Hematopoietic multipotent progenitor cell treated with erythropoietin and hydrocortisone succinate and interleukin-3 and kit ligand, for 8 days (in vitro differentiated cells): ENCODE measurements around the gene JAZF1.
A peak's percentile ranks its signal among the peaks of the same experiment; 100 is the strongest.

Experiments used
- DNase-seq: peaks from one replicate; pipeline ENCODE4 v3.0.0-alpha.2; 2015

The JAZF1 gene

DNA sequence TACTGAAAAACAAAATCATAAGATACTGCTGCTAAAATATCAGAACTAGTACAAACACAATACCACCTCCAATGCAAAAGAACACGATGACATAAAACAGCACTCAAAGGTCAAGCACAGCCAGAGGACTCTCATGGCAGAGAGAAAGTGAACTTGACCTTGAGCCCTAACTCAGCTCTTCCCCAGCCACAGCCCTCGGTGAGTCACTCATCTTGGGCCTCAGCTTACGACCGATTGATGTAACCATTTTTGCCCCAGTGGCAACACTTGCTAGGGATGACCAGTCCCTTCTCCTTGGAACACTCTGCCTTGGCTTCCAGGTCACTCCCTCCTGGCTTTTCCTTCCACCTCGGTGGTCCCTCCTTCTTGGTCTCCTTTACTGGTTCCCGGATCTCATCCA is 77.8 kb downstream of the JAZF1 start:
- DNase-seq: no peak

DNA sequence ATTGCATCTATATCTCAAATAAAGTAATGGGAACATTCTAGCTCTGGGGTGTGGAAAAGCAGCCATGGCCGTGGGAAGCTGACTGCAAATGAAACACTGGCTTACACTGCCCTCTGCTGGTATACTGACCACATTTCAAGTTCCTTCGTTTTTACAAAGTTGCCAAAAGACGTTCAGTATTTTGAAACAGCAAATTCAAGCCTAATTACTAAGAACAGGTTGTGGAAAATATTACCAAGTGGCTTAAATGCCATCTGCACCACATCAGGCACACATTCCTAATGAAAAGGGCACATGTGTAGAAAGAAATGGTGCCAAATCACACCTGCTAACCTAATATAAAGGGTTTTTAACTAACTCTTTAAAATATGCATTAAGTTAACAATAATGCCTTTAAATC is 83.9 kb downstream of the JAZF1 start:
- peak; percentile 70 for DNase-seq

DNA sequence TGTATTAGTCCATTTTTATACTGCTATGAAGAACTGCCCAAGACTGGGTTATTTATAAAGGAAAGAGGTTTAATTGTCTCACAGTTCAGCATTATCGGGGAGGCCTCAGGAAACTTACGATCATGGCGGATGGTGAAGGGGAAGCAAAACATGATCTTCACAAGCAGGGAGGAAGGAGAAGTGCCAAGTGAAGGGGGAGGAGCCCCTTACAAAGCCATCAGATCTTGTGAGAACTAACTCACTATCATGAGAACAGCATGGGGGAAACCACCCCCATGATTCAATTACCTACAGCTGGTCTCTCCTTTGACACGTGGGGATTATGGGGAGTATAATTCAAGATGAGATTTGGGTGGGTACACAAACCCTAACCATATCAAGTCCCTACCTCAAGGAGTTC is 85.4 kb downstream of the JAZF1 start:
- no peak for DNase-seq

GRCh38 chr7:28093623-28094232 is 86.9 kb downstream of the JAZF1 start:
- DNase-seq: peak; percentile 72

DNA sequence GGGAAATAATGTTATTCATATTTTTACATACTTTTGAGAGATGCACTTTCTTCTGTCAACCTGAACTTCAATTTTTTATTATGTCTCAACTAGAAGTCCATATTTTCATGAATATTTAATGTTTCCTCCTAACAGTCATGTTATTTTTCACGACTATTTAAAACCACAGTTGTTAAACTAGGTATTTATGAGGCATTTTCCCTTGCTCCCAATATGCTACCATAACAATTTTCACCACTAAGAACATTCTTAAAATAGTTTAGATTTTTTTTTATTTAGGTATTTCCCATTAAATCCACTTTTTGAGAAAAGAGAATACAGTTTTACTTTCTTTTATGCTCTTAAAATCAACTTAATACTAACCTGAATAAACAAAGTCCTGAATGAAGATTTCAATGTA is 89.4 kb downstream of the JAZF1 start:
- no peak for DNase-seq

- no peak for DNase-seq
These were observed 91.5 kb downstream of the JAZF1 start for GRCh38 chr7:28088901-28089714.

GRCh38 chr7:28088032-28088431 is 92.6 kb downstream of the JAZF1 start:
- no peak for DNase-seq

DNA sequence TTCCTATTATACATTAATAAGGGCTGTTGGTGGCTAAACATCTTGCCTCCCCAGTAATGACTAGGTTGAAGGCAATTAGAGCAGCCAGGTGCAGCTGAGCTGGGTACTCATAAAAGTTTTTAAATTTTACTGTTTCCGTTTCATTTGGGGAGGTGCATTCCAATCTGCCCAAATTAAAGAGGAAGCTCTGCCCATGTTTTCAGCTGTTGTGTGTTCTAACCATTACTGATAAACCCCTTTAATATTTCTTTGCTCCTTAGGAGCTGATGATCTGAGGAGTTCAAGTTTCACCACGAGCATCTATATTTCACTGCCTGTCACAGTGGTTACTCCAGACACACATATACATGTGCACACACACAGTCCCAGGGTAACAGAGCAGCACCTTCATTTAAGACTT is 94.4 kb downstream of the JAZF1 start:
- no peak for DNase-seq

- no peak for DNase-seq
These were observed 96.3 kb downstream of the JAZF1 start for GRCh38 chr7:28083998-28084985.

GRCh38 chr7:28083164-28083997 is 97.2 kb downstream of the JAZF1 start:
- DNase-seq: no peak

DNA sequence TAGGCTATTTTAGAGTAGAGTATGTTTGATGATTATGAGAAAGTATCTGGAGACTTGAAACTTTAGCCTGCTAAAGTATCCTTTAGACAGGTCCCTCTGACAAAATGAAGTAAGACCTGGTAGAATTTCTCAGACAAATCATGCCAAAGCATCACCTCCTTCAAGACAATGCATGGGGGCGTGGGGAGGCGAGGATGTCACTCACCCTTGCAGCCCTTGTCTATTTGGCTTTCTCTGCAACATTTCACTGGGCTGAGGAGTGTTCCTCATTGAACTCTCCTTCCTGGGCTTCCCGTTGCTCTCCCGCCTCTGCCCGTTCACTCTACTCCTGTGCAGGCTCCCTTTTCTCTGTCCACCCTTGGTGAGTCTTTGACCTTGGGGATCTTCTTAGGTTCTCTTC is 98.5 kb downstream of the JAZF1 start:
- no peak for DNase-seq

- peak; percentile 40 for DNase-seq
These were observed 99.6 kb downstream of the JAZF1 start for GRCh38 chr7:28081016-28081415.

GRCh38 chr7:28078036-28078901 is 102.3 kb downstream of the JAZF1 start:
- DNase-seq: peak; percentile 65

DNA sequence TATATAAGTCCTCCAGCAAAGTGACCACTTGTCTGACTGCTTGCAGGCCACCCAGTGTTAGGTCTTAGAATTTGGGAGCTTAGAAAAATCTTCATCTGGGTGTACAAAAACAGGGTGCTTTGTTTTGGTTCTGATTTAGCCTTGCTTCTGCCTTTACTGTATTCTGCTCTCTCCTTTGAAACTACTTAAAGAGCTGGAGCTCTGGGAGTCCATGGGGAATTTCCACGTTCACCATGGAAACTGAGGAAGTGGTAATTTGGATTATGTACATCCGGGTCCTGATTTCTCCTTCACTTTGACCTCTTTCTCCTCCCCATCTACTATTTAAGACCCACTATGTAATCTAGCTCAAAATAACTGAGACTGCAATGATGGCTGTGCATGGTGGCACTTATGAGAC is 103.0 kb downstream of the JAZF1 start:
- DNase-seq: no peak

GRCh38 chr7:28076423-28077200 is 104.0 kb downstream of the JAZF1 start:
- no peak for DNase-seq

DNA sequence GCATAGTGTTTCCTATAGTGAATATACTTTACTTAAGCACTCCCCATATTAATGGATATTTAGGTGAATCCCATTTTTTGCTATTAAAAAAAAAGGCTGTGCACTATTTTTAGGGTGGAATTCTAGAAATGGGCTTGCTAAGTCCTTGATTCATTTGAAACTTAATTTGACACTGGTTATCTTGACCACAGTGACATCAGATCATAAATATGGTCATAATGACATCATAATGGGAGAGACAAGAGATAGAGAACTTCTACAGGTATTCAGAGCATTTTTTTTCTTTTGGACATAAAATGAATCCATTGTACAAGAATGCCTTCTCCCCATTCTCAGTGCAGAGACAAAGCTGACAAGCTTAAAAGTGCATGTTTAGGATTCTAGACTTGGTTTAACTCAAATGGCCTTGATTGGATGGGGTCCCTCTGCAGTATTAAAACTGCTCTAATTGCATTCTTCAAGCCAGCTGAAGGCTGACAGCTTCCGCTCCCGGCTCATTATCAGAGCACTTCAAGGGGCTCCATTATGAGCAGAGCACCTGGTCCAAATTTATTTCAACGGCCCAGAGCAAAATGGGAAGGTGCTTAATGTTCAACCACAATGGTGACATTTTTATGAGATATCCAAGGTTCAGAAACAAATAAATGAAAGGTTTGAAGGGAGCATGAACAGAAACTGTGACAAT is 104.8 kb downstream of the JAZF1 start:
- DNase-seq: no peak

DNA sequence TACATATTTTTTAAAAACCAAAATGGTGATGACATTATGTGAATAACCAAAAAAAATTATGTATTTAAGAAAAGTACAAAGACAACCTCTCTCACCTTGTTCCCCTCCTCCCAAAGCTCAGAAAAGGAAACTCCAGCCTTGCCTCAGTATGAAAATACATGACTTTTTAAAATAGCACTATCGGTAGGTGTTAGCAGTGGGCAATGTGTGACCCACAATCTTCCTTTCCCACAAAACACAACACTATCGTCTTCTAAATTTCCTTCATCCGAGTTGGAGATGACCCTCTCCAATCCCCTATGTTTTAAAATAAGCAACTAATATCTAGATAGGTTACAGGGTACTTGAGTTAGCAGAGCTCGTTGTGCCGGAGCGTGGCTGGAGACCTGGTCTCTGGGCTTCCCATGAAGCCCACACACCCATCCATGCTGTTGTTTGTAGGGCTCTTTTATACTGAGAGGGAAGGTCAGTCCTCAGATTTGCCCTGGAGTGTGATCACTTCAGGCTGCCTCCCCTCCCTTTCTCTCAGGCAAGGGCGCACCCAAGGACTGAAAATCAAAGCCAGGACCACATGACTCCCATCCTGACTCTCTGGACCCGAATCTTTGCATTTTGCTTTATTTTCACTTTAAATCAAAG is 107.6 kb downstream of the JAZF1 start:
- DNase-seq: no peak

DNA sequence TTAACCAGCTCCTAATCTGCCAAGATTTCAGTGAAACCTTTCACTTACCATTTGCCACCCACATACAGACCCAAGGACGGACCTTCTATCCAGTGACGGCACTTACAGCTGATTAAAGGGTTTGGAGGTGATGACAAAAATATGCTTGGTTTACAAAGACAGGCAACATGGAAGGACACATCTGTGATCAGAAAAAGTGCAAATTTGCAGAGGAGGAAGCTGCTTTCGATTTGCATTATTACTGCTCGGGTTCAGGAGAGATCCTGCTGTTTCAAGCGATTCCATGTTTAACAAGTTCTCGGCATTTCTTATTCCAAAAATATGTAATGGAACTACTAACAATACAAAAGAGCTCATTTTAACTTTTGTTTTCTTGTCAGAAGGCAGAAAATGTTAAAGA is 109.0 kb downstream of the JAZF1 start:
- no peak for DNase-seq

GRCh38 chr7:28070297-28071055 is 110.1 kb downstream of the JAZF1 start:
- no peak for DNase-seq
